AG10803 (cell line): ENCODE measurements around the gene POMT1.

ENCODE experiments used
- DNase-seq: peaks from one replicate; pipeline ENCODE4 v3.0.0; 2010; ENCODE audit warnings: low read depth
- H3K4me3 ChIP-seq: 2 replicates; pipeline ENCODE4 v1.5.1; 2011; ENCODE audit warnings: mild to moderate bottlenecking, low read length, control low read depth
- CTCF ChIP-seq: conservative IDR thresholded peaks from 2 replicates; pipeline ENCODE4 v1.5.1; 2011; ENCODE audit warnings: mild to moderate bottlenecking, low read length, control low read depth, inconsistent platforms

Gene POMT1

GRCh38 chr9:131496844-131497405 is 5.8 kb upstream of the POMT1 start:
- no peak for DNase-seq
- no peak for TF ChIP-seq CTCF
- no peak overlapping the region for H3K4me3 ChIP-seq

- DNase-seq = no peak
- TF ChIP-seq CTCF = no peak
- no peak overlapping the region for H3K4me3 ChIP-seq
Measured at GRCh38 chr9:131499254-131499767, 3.4 kb upstream of the POMT1 start.

- H3K4me3 ChIP-seq = no peak overlapping the region
- TF ChIP-seq CTCF = no peak
- DNase-seq = no peak
Measured at GRCh38 chr9:131500377-131500776, 2.3 kb upstream of the POMT1 start.

GRCh38 chr9:131500939-131501541 is 1.7 kb upstream of the POMT1 start:
- TF ChIP-seq CTCF = no peak
- peak; percentile 70 for DNase-seq
- H3K4me3 ChIP-seq = no peak overlapping the region

- 0 out of 2 replicates have a peak, but pooled peaks have one; percentile 7 for TF ChIP-seq CTCF
- peak; percentile 35 for DNase-seq
- peak overlapping the region; percentile 85 for H3K4me3 ChIP-seq
Measured at GRCh38 chr9:131503626-131504465, 1.1 kb downstream of the POMT1 start.

- no peak for TF ChIP-seq CTCF
- H3K4me3 ChIP-seq = no peak overlapping the region
- no peak for DNase-seq
Measured at GRCh38 chr9:131505012-131505411, 2.3 kb downstream of the POMT1 start.
